Trophoblast cell (in vitro differentiated cells and primary cell): Measurements from ENCODE around the gene INTS6L.

Experiments
- DNase-seq, 2 donors: peaks; one replicate each; pipeline ENCODE4 v3.0.0-alpha.2; 2016
- H2AFZ ChIP-seq: 2 replicates; pipeline ENCODE4 v1.6.1; 2013; ENCODE audit warnings: low read length, moderate library complexity, mild to moderate bottlenecking; ENCODE audit not compliant: insufficient read depth, poor library complexity
- H2AK5ac ChIP-seq: 2 replicates; pipeline ENCODE4 v1.6.1; 2013; ENCODE audit warnings: mild to moderate bottlenecking, low read length
- H2BK120ac ChIP-seq: 2 replicates; pipeline ENCODE4 v1.6.1; 2013; ENCODE audit warnings: low read length, mild to moderate bottlenecking, moderate library complexity; ENCODE audit not compliant: insufficient read depth, poor library complexity
- H2BK12ac ChIP-seq: 2 replicates; pipeline ENCODE4 v1.6.1; 2013; ENCODE audit warnings: mild to moderate bottlenecking, low read length, moderate library complexity
- H2BK5ac ChIP-seq: 2 replicates; pipeline ENCODE4 v1.6.1; 2013; ENCODE audit warnings: low read length, low read depth, moderate library complexity, mild to moderate bottlenecking; ENCODE audit not compliant: poor library complexity
- H3K14ac ChIP-seq: 2 replicates; pipeline ENCODE4 v1.6.1; 2013; ENCODE audit warnings: mild to moderate bottlenecking, low read length
- H3K18ac ChIP-seq: 2 replicates; pipeline ENCODE4 v1.6.1; 2013; ENCODE audit warnings: mild to moderate bottlenecking, low read length
- H3K23ac ChIP-seq: 2 replicates; pipeline ENCODE4 v1.6.1; 2013; ENCODE audit warnings: low read length
- H3K27ac ChIP-seq: 2 replicates; pipeline ENCODE4 v1.5.1; 2013; ENCODE audit warnings: low read depth, mild to moderate bottlenecking, inconsistent platforms, low read length, moderate library complexity
- H3K27me3 ChIP-seq: 2 replicates; pipeline ENCODE4 v1.6.1; 2013; ENCODE audit warnings: inconsistent platforms, mild to moderate bottlenecking, low read length, moderate library complexity; ENCODE audit not compliant: insufficient read depth
- H3K36me3 ChIP-seq, 2 experiments: 1 replicate in 1 of 2; 2 replicates in 1 of 2; pipeline ENCODE4 v1.6.1; 2013; ENCODE audit warnings: low read length in 2 of 2, mild to moderate bottlenecking in 2 of 2, moderate library complexity in 1 of 2; ENCODE audit not compliant: insufficient read depth in 2 of 2, control insufficient read depth in 1 of 2
- H3K4ac ChIP-seq: 2 replicates; pipeline ENCODE4 v1.6.1; 2013; ENCODE audit warnings: low read depth, mild to moderate bottlenecking, low read length, moderate library complexity
- H3K4me1 ChIP-seq, 2 experiments: 1 replicate in 1 of 2; 2 replicates in 1 of 2; pipeline ENCODE4 v1.6.1; 2013; ENCODE audit warnings: low read length in 2 of 2, mild to moderate bottlenecking in 2 of 2, moderate library complexity in 1 of 2; ENCODE audit not compliant: insufficient read depth in 2 of 2, control insufficient read depth in 1 of 2
- H3K4me2 ChIP-seq: 2 replicates; pipeline ENCODE4 v1.6.1; 2013; ENCODE audit warnings: inconsistent platforms, mild to moderate bottlenecking, low read length, moderate library complexity
- H3K4me3 ChIP-seq: 2 replicates; pipeline ENCODE4 v1.5.1; 2013; ENCODE audit warnings: mild to moderate bottlenecking, low read depth, low read length, inconsistent platforms
- H3K79me1 ChIP-seq: one replicate; pipeline ENCODE4 v1.6.1; 2013; ENCODE audit warnings: low read length
- H3K79me2 ChIP-seq: 2 replicates; pipeline ENCODE4 v1.6.1; 2013; ENCODE audit warnings: low read length, mild to moderate bottlenecking; ENCODE audit not compliant: control insufficient read depth, insufficient read depth, poor library complexity
- H3K9ac ChIP-seq: 2 replicates; pipeline ENCODE4 v1.6.1; 2013; ENCODE audit warnings: mild to moderate bottlenecking, low read length
- H3K9me3 ChIP-seq: 2 replicates; pipeline ENCODE4 v1.6.1; 2013; ENCODE audit warnings: low read depth, mild to moderate bottlenecking, control low read depth, inconsistent platforms, low read length; ENCODE audit not compliant: insufficient read depth
- H4K12ac ChIP-seq: 2 replicates; pipeline ENCODE4 v1.6.1; 2013; ENCODE audit warnings: low read depth, mild to moderate bottlenecking, low read length, moderate library complexity
- H4K8ac ChIP-seq: 2 replicates; pipeline ENCODE4 v1.6.1; 2013; ENCODE audit warnings: low read depth, mild to moderate bottlenecking, low read length, moderate library complexity
- H4K91ac ChIP-seq: one replicate; pipeline ENCODE4 v1.6.1; 2013; ENCODE audit warnings: low read depth, mild to moderate bottlenecking, low read length, moderate library complexity
- WGBS: extraction: QIAGEN DNeasy Blood & Tissue Kit; methylation state at CpG from one replicate; pipeline ENCODE4 v1.1.7; 2013; ENCODE audit warnings: missing lambda C conversion rate; ENCODE audit not compliant: insufficient read length, insufficient coverage; ENCODE audit errors: extremely low coverage; 5-methylcytosine and 5-hydroxymethylcytosine counted together

Gene INTS6L

GRCh38 chrX:135518161-135518560 lies 2.3 kb upstream of the INTS6L start:
- no peak overlapping the region for H3K14ac ChIP-seq
- H3K4ac ChIP-seq = no peak overlapping the region
- no peaks in the 10 kb centered on the region for H3K9me3 ChIP-seq
- H2AFZ ChIP-seq = no peak overlapping the region
- no peak overlapping the region for H2BK5ac ChIP-seq
- H3K79me1 ChIP-seq = peaks cover 12% of the 10 kb centered on the region
- H3K4me1 ChIP-seq = no peaks in the 10 kb centered on the region
- no peaks in the 10 kb centered on the region for H3K27me3 ChIP-seq
- WGBS = no CpG with 5 or more reads among the region's 1 CpG
- H3K18ac ChIP-seq = no peak overlapping the region
- no peak for DNase-seq
- H4K12ac ChIP-seq = no peak overlapping the region
- H3K4me3 ChIP-seq = no peak overlapping the region
- H3K79me2 ChIP-seq = peaks cover 5% of the 10 kb centered on the region
- H3K23ac ChIP-seq = no peak overlapping the region
- H2BK120ac ChIP-seq = no peak overlapping the region
- H4K91ac ChIP-seq = no peak overlapping the region
- H4K8ac ChIP-seq = no peak overlapping the region
- H3K27ac ChIP-seq = no peak overlapping the region
- no peak overlapping the region for H2AK5ac ChIP-seq
- no peak overlapping the region for H2BK12ac ChIP-seq
- no peaks in the 10 kb centered on the region for H3K36me3 ChIP-seq
- H3K4me2 ChIP-seq = no peak overlapping the region
- no peak overlapping the region for H3K9ac ChIP-seq

GRCh38 chrX:135520022-135520552 lies 373 bp upstream of the INTS6L start:
- Histone ChIP-seq H2AK5ac (no peak overlapping the region), H3K14ac (no peak overlapping the region), H3K23ac (no peak overlapping the region), H3K36me3 (no peaks in the 10 kb centered on the region), H3K27me3 (no peaks in the 10 kb centered on the region), H2AFZ (no peak overlapping the region), H3K4me1 (no peaks in the 10 kb centered on the region), H3K4ac (no peak overlapping the region), H3K9me3 (no peaks in the 10 kb centered on the region), H3K18ac (no peak overlapping the region), H4K8ac (no peak overlapping the region), H2BK5ac (no peak overlapping the region), H2BK120ac (no peak overlapping the region), H3K4me2 (peak overlapping the region; percentile 91), H2BK12ac (no peak overlapping the region), H3K9ac (no peak overlapping the region), H4K91ac (no peak overlapping the region), H3K27ac (no peak overlapping the region), H4K12ac (no peak overlapping the region), H3K79me2 (peaks cover 5% of the 10 kb centered on the region), H3K79me1 (peaks cover 12% of the 10 kb centered on the region), H3K4me3 (no peak overlapping the region)
- DNase-seq = peak in 1 of 2 donors; percentile 9
- no CpG with 5 or more reads among the region's 12 CpGs for WGBS

DNA sequence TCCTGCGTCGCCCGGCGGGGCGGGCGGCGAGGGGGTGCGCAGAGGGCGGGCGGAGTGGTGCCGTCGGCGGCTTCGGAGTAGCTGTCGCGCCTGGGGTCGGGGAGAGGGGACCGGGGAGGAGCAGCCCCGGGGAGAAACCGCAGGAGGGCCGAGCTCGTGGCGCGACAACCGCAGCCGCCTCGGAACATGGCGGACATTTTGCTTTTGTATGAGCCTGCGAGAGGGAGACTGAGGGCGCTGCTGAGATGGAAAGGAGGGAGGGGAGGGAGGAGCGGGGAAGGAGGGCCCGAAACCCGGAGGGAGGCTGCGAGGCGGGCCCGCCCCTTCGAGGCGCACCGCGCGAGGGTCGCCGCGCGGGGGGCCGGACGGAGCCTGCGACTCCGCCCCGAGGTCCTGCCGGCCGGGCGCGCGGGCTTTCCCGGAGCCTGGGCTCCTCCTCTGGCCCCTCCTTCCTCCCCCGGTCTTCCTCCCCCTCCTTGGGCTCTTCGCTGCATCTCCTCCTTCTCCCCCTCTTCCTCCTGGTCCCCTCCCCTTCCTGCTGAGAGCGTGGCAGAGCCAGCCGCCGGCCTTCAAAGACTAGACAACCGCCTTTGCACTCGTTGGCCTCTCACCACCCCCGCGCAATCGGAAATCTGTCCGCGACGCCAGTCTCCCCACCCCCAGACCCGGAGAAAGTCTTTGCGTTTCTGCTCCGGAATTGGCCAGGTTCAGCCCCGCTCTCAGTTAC lies 1.1 kb downstream of the INTS6L start:
- Histone ChIP-seq H3K18ac (no peak overlapping the region), H4K12ac (peak overlapping the region; percentile 87), H2AK5ac (no peak overlapping the region), H3K27ac (peak overlapping the region; percentile 79), H3K79me2 (peaks cover 5% of the 10 kb centered on the region), H4K91ac (peak overlapping the region; percentile 77), H3K79me1 (peaks cover 12% of the 10 kb centered on the region), H3K27me3 (no peaks in the 10 kb centered on the region), H3K23ac (no peak overlapping the region), H3K9ac (peak overlapping the region; percentile 74), H3K4me2 (peak overlapping the region; percentile 91), H2BK120ac (peak overlapping the region; percentile 72), H3K14ac (peak overlapping the region; percentile 73), H3K9me3 (no peaks in the 10 kb centered on the region), H2BK5ac (peak overlapping the region; percentile 68), H3K36me3 (no peaks in the 10 kb centered on the region), H3K4me3 (peak overlapping the region; percentile 80), H2BK12ac (no peak overlapping the region), H3K4ac (peak overlapping the region; percentile 36), H3K4me1 (no peaks in the 10 kb centered on the region), H2AFZ (peak overlapping the region; percentile 78), H4K8ac (peak overlapping the region; percentile 80)
- DNase-seq = peak; percentile 42 to 51
- no CpG with 5 or more reads among the region's 73 CpGs for WGBS

- peak overlapping the region; percentile 40 for H2BK5ac ChIP-seq
- peak overlapping the region; percentile 77 for H4K8ac ChIP-seq
- no peak for DNase-seq
- H4K91ac ChIP-seq = no peak overlapping the region
- H4K12ac ChIP-seq = peak overlapping the region; percentile 43
- peak overlapping the region; percentile 78 for H3K4me2 ChIP-seq
- peak overlapping the region; percentile 33 for H2BK120ac ChIP-seq
- no peak overlapping the region for H3K18ac ChIP-seq
- H3K27ac ChIP-seq = peak overlapping the region; percentile 79
- H3K27me3 ChIP-seq = no peaks in the 10 kb centered on the region
- H3K23ac ChIP-seq = no peak overlapping the region
- no peak overlapping the region for H2AFZ ChIP-seq
- H3K79me2 ChIP-seq = peaks cover 5% of the 10 kb centered on the region
- H3K14ac ChIP-seq = peak overlapping the region; percentile 51
- no peak overlapping the region for H2AK5ac ChIP-seq
- H3K36me3 ChIP-seq = no peaks in the 10 kb centered on the region
- H3K9me3 ChIP-seq = no peaks in the 10 kb centered on the region
- H3K4ac ChIP-seq = no peak overlapping the region
- H3K4me1 ChIP-seq = no peaks in the 10 kb centered on the region
- peak overlapping the region; percentile 64 for H3K4me3 ChIP-seq
- H2BK12ac ChIP-seq = no peak overlapping the region
- peaks cover 12% of the 10 kb centered on the region for H3K79me1 ChIP-seq
- no peak overlapping the region for H3K9ac ChIP-seq
- no CpG with 5 or more reads among the region's 9 CpGs for WGBS
Observed at GRCh38 chrX:135522132-135522530, 1.7 kb downstream of the INTS6L start.
